PC-3 (cell line): ENCODE results near the gene FAM53B. TPM values are rescaled to one million over a fixed set of nuclear protein-coding genes. Genes with fewer than 3 reads are reported as not detected.

Source experiments
- ATAC-seq: fragments of 200-7000 bp; cut with Tn5 transposase; 2 replicates; pipeline ENCODE4 v1.9.1; 2020; ENCODE audit warnings: mild to moderate bottlenecking, moderate library complexity
- BruUV-seq: library from RNA; stranded (reverse); fragments of 400-500 nt; replicated peaks from 2 replicates; lab custom pipeline; 2021; lab: Mats Ljungman, UMichigan
- CTCF ChIA-PET: fragments of 300-600 bp; sonication (Branson Sonifier 250); formaldehyde crosslinking; loops from one replicate; lab custom pipeline; 2022; ENCODE audit warnings: antibody characterized with exemption; lab: Charles Lee
- POLR2A ChIA-PET: fragments of 300-600 bp; sonication (Branson Sonifier 250); formaldehyde crosslinking; loops from one replicate; lab custom pipeline; 2022; ENCODE audit warnings: antibody characterized with exemption; ENCODE audit not compliant: unreplicated experiment; lab: Charles Lee
- DNase-seq: peaks from one replicate; pipeline ENCODE4 v3.0.0-alpha.2; 2015
- H2AFZ ChIP-seq: fragments of 300-600 bp; sonication (generic); 2 replicates; pipeline ENCODE4 v1.6.0; 2016; ENCODE audit warnings: antibody characterized with exemption, low read length
- H3F3A ChIP-seq: fragments of 300-600 bp; sonication (generic); one replicate; pipeline ENCODE4 v1.6.0; 2017; ENCODE audit warnings: antibody characterized with exemption, low read length, control low read depth, mild to moderate bottlenecking; ENCODE audit not compliant: unreplicated experiment
- H3K27ac ChIP-seq: fragments of 300-600 bp; sonication (generic); 2 replicates; pipeline ENCODE4 v1.5.1; 2016; ENCODE audit warnings: mild to moderate bottlenecking, low read length
- H3K27me3 ChIP-seq: fragments of 300-600 bp; sonication (generic); 2 replicates; pipeline ENCODE4 v1.6.1; 2016; ENCODE audit warnings: low read length, mixed read lengths
- H3K36me3 ChIP-seq: fragments of 300-600 bp; sonication (generic); 2 replicates; pipeline ENCODE4 v1.6.1; 2016; ENCODE audit warnings: low read depth, mixed run types, low read length, mixed read lengths
- H3K4me1 ChIP-seq: fragments of 300-600 bp; sonication (generic); 2 replicates; pipeline ENCODE4 v1.5.1; 2016; ENCODE audit warnings: low read length; ENCODE audit not compliant: insufficient read depth
- H3K4me2 ChIP-seq: fragments of 300-600 bp; sonication (generic); 2 replicates; pipeline ENCODE4 v1.6.0; 2016; ENCODE audit warnings: low read length
- H3K4me3 ChIP-seq: fragments of 300-600 bp; sonication (generic); 2 replicates; pipeline ENCODE4 v1.5.1; 2016; ENCODE audit warnings: mild to moderate bottlenecking, low read length, mixed read lengths
- H3K79me2 ChIP-seq: fragments of 300-600 bp; sonication (generic); 2 replicates; pipeline ENCODE4 v1.6.1; 2017; ENCODE audit warnings: low read length, mixed read lengths
- H3K9ac ChIP-seq: fragments of 300-600 bp; sonication (generic); 2 replicates; pipeline ENCODE4 v1.6.0; 2016; ENCODE audit warnings: mild to moderate bottlenecking, low read length
- H3K9me2 ChIP-seq: fragments of 300-600 bp; sonication (generic); replicated peaks from 2 replicates; pipeline ENCODE4 v1.6.1; 2016; ENCODE audit warnings: mixed run types, low read length, mixed read lengths
- H3K9me3 ChIP-seq: fragments of 300-600 bp; sonication (generic); 2 replicates; pipeline ENCODE4 v1.6.1; 2016; ENCODE audit warnings: low read length, mixed read lengths
- H4K20me1 ChIP-seq: fragments of 300-600 bp; sonication (generic); 2 replicates; pipeline ENCODE4 v1.6.1; 2016; ENCODE audit warnings: low read length, mixed read lengths
- EZH2 ChIP-seq: fragments of 300-600 bp; sonication (generic); IDR thresholded peaks from one replicate; pipeline ENCODE4 v1.6.1; 2017; ENCODE audit warnings: antibody characterized with exemption, mild to moderate bottlenecking, low read length; ENCODE audit not compliant: unreplicated experiment
- EZH2phosphoT487 ChIP-seq: fragments of 300-600 bp; sonication (generic); IDR thresholded peaks from 2 replicates; pipeline ENCODE4 v1.6.1; 2018; ENCODE audit warnings: mild to moderate bottlenecking, antibody characterized with exemption, low read length, borderline replicate concordance
- intact Hi-C: fragments of 100-400 bp; cut with micrococcal nuclease; formaldehyde crosslinking; loops from 2 replicates; pipeline ENCODE4 v1.9.0; 2023
- total RNA-seq: library from RNA; depleted of rRNA; stranded (reverse); fragments of >200 nt; gene quantifications from 2 replicates; pipeline ENCODE4 v1.2.3, GENCODE V29; 2014
- TF ChIP-seq, protein P1 (sequence below): fragments of 300-600 bp; sonication (generic); conservative IDR thresholded peaks from 2 replicates; pipeline ENCODE4 v1.5.1; 2017; ENCODE audit warnings: antibody characterized with exemption, low read depth, mild to moderate bottlenecking, low read length

FAM53B gene
- total RNA-seq, 1 experiment from 2014 or later = 19.4 TPM

DNA sequence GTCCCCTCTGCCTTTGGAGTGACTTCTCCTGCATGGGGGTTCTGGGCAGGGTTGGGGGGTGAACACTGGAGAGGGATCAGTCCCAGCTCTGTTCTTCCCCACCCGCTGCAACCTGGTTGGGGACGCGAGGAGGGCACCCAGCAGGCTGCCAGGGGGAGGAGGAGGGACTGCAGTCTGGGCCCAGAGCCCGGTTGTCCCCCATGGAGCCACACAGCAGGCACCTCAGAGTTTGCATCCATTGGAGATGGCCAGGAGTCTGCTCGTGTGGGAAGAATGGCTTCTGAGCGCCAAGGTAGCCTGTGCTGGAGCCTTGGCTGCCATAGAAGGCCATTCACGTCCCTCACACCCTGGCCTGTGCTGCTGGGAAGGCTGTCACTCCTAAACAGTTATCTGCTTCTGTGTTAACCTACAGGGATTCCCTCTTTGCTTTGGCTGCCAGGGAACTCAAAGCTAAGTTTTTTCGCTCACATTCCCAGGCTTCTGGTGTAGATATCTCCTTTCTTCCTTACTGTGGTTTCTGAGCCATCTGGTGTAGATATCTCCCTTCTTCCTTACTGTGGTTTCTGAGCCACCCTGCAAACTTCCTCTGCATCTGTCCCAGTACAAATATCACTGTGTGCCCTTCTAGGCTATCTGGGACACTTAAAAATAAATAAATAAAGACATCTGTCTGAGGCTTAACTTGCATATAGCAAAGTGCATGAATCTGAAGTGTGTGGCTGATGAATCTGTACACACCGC is 148.9 kb downstream of the FAM53B start:
- no peaks in the 10 kb centered on the region for H3K9me2 ChIP-seq
- no peak overlapping the region for H3K4me2 ChIP-seq
- POLR2A ChIA-PET = no interaction called here
- H3K4me3 ChIP-seq = no peak overlapping the region
- no TSS peak for BruUV-seq
- no peaks in the 10 kb centered on the region for H3K36me3 ChIP-seq
- no peaks in the 10 kb centered on the region for H3K4me1 ChIP-seq
- H3F3A ChIP-seq = no peaks in the 10 kb centered on the region
- H3K27ac ChIP-seq = no peak overlapping the region
- TF ChIP-seq EZH2 = no peak
- TF ChIP-seq, protein P1, sequence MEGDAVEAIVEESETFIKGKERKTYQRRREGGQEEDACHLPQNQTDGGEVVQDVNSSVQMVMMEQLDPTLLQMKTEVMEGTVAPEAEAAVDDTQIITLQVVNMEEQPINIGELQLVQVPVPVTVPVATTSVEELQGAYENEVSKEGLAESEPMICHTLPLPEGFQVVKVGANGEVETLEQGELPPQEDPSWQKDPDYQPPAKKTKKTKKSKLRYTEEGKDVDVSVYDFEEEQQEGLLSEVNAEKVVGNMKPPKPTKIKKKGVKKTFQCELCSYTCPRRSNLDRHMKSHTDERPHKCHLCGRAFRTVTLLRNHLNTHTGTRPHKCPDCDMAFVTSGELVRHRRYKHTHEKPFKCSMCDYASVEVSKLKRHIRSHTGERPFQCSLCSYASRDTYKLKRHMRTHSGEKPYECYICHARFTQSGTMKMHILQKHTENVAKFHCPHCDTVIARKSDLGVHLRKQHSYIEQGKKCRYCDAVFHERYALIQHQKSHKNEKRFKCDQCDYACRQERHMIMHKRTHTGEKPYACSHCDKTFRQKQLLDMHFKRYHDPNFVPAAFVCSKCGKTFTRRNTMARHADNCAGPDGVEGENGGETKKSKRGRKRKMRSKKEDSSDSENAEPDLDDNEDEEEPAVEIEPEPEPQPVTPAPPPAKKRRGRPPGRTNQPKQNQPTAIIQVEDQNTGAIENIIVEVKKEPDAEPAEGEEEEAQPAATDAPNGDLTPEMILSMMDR = no peak
- TF ChIP-seq EZH2phosphoT487 = no peak
- H4K20me1 ChIP-seq = no peaks in the 10 kb centered on the region
- CTCF ChIA-PET = no interaction called here
- DNase-seq (no peak), ATAC-seq (no peak)
- intact Hi-C loops = no loop called here
- no peaks in the 10 kb centered on the region for H3K9me3 ChIP-seq
- no peak overlapping the region for H3K9ac ChIP-seq
- no peak overlapping the region for H2AFZ ChIP-seq
- no peaks in the 10 kb centered on the region for H3K27me3 ChIP-seq
- H3K79me2 ChIP-seq = no peaks in the 10 kb centered on the region

- POLR2A ChIA-PET = no interaction called here
- Histone ChIP-seq H4K20me1 (no peaks in the 10 kb centered on the region), H2AFZ (no peak overlapping the region), H3K9me3 (no peaks in the 10 kb centered on the region), H3K79me2 (no peaks in the 10 kb centered on the region), H3K4me2 (no peak overlapping the region), H3F3A (no peaks in the 10 kb centered on the region), H3K4me3 (no peak overlapping the region), H3K36me3 (no peaks in the 10 kb centered on the region), H3K9me2 (no peaks in the 10 kb centered on the region), H3K4me1 (no peaks in the 10 kb centered on the region), H3K9ac (no peak overlapping the region), H3K27ac (no peak overlapping the region), H3K27me3 (no peaks in the 10 kb centered on the region)
- no TSS peak for BruUV-seq
- TF ChIP-seq EZH2phosphoT487 (no peak), EZH2 (no peak)
- TF ChIP-seq, protein P1 = no peak
- CTCF ChIA-PET = no interaction called here
- ATAC-seq = no peak
- no peak for DNase-seq
- intact Hi-C loops = no loop called here
Measured at GRCh38 chr10:124594240-124594639, 149.9 kb downstream of the FAM53B start.

GRCh38 chr10:124593431-124593985 is 150.7 kb downstream of the FAM53B start:
- CTCF ChIA-PET = no interaction called here
- POLR2A ChIA-PET = no interaction called here
- Histone ChIP-seq H3F3A (no peaks in the 10 kb centered on the region), H3K9ac (no peak overlapping the region), H2AFZ (no peak overlapping the region), H3K9me3 (no peaks in the 10 kb centered on the region), H3K9me2 (no peaks in the 10 kb centered on the region), H3K27ac (no peak overlapping the region), H3K36me3 (no peaks in the 10 kb centered on the region), H3K79me2 (no peaks in the 10 kb centered on the region), H3K27me3 (no peaks in the 10 kb centered on the region), H3K4me3 (no peak overlapping the region), H4K20me1 (no peaks in the 10 kb centered on the region), H3K4me1 (no peaks in the 10 kb centered on the region), H3K4me2 (no peak overlapping the region)
- no peak for DNase-seq
- intact Hi-C loops = no loop called here
- BruUV-seq = no TSS peak
- TF ChIP-seq, protein P1 = no peak
- TF ChIP-seq EZH2 = no peak
- ATAC-seq = no peak
